Liver (tissue), 9 donors: ENCODE measurements around the gene SNX6. TPM values are rescaled to one million over a fixed set of nuclear protein-coding genes. Genes with fewer than 3 reads are reported as not detected.
"Not testable (repeated sequence)": the region's sequence is repeated elsewhere in the genome, so short reads cannot be mapped to it uniquely, and the experiment has no call there.

ENCODE experiments used
- DNase-seq: peaks from one replicate; pipeline ENCODE4 v3.0.0-alpha.2; 2017; ENCODE audit warnings: low spot score
- H3K27ac ChIP-seq, 2 donors: one replicate each; pipeline ENCODE4 v1.7.0; 2013; ENCODE audit warnings: inconsistent platforms in 2 of 2, low read length in 2 of 2, control low read depth in 1 of 2, low read depth in 1 of 2, mild to moderate bottlenecking in 1 of 2
- H3K27me3 ChIP-seq, 4 donors: one replicate each; pipeline versions ENCODE4 v1.6.1 to v1.7.0; 2013; ENCODE audit warnings: low read length in 3 of 4, inconsistent platforms in 1 of 4, mild to moderate bottlenecking in 1 of 4, moderate library complexity in 1 of 4; ENCODE audit not compliant: control insufficient read depth in 4 of 4, insufficient read depth in 4 of 4
- H3K36me3 ChIP-seq, 4 donors: one replicate each; pipeline versions ENCODE4 v1.6.1 to v1.7.0; 2013; ENCODE audit warnings: low read length in 3 of 4, mild to moderate bottlenecking in 3 of 4, low read depth in 1 of 4, moderate library complexity in 1 of 4; ENCODE audit not compliant: control insufficient read depth in 4 of 4, insufficient read depth in 3 of 4
- H3K4me1 ChIP-seq, 4 donors: one replicate each; pipeline versions ENCODE4 v1.6.1 to v1.7.0; 2013; ENCODE audit warnings: low read length in 3 of 4, mild to moderate bottlenecking in 3 of 4, moderate library complexity in 1 of 4; ENCODE audit not compliant: control insufficient read depth in 4 of 4, insufficient read depth in 4 of 4
- H3K4me3 ChIP-seq, 3 donors: one replicate each; pipeline versions ENCODE4 v1.6.1 to v1.7.0; 2013; ENCODE audit warnings: low read length in 3 of 3, control low read depth in 1 of 3, low read depth in 1 of 3, mild to moderate bottlenecking in 1 of 3
- H3K9ac ChIP-seq, 2 donors: one replicate each; pipeline ENCODE4 v1.7.0; 2013; ENCODE audit warnings: low read length in 2 of 2, mild to moderate bottlenecking in 2 of 2, moderate library complexity in 2 of 2, control low read depth in 1 of 2, low read depth in 1 of 2
- H3K9me3 ChIP-seq, 4 donors: one replicate each; pipeline versions ENCODE4 v1.6.1 to v1.7.0; 2013; ENCODE audit warnings: low read length in 3 of 4; ENCODE audit not compliant: control insufficient read depth in 4 of 4
- EGR1 ChIP-seq, 2 donors: IDR thresholded peaks; 2 replicates each; pipeline ENCODE4 v1.6.1; 2016 to 2018; ENCODE audit warnings: antibody characterized with exemption in 2 of 2, low read depth in 2 of 2
- FOXA1 ChIP-seq: IDR thresholded peaks from 2 replicates; pipeline ENCODE4 v1.6.1; 2016; ENCODE audit warnings: antibody characterized with exemption
- HNF4A ChIP-seq, 2 donors: conservative IDR thresholded peaks; 2 replicates each; pipeline ENCODE4 v1.6.1; 2016; ENCODE audit warnings: antibody characterized with exemption in 2 of 2, mild to moderate bottlenecking in 2 of 2
- HNF4G ChIP-seq: IDR thresholded peaks from 2 replicates; pipeline ENCODE4 v1.6.1; 2016; ENCODE audit warnings: antibody characterized with exemption
- RAD21 ChIP-seq, 2 donors: IDR thresholded peaks; 2 replicates each; pipeline ENCODE4 v1.6.1; 2016; ENCODE audit warnings: antibody characterized with exemption in 2 of 2, mild to moderate bottlenecking in 2 of 2
- RXRA ChIP-seq, 2 donors: IDR thresholded peaks; 2 replicates each; pipeline ENCODE4 v1.6.1; 2017 to 2018; ENCODE audit warnings: antibody characterized with exemption in 2 of 2, mild to moderate bottlenecking in 1 of 2
- SP1 ChIP-seq: IDR thresholded peaks from 2 replicates; pipeline ENCODE4 v1.6.1; 2018; ENCODE audit warnings: antibody characterized with exemption, mild to moderate bottlenecking
- TAF1 ChIP-seq: conservative IDR thresholded peaks from 2 replicates; pipeline ENCODE4 v1.6.1; 2016; ENCODE audit warnings: antibody characterized with exemption, mild to moderate bottlenecking
- YY1 ChIP-seq: IDR thresholded peaks from 2 replicates; pipeline ENCODE4 v1.6.1; 2016; ENCODE audit warnings: antibody characterized with exemption, mild to moderate bottlenecking
- WGBS: extraction: QIAGEN DNeasy Blood & Tissue Kit; methylation state at CpG from one replicate; pipeline ENCODE4 v1.1.7; 2013; 5-methylcytosine and 5-hydroxymethylcytosine counted together
- polyA plus RNA-seq, 2 donors: library from polyadenylated mRNA; stranded (reverse) in 1 of 2; unstranded in 1 of 2; fragments of 200-250 nt in 1 of 2; fragments of >200 nt in 1 of 2; fragmentation: Nextera tagmentation in 1 of 2; extraction: Ambion mirVana in 1 of 2; gene quantifications; one replicate each; pipeline versions ENCODE4 v1.2.1 to v1.2.3, GENCODE V29; 2013 to 2015
- total RNA-seq, 2 donors: library from RNA; depleted of rRNA; stranded (reverse); fragments of >200 nt; gene quantifications; one replicate each; pipeline ENCODE4 v1.2.3, GENCODE V29; 2014
- TF ChIP-seq, protein P1 (sequence below): IDR thresholded peaks from 2 replicates; pipeline ENCODE4 v1.6.1; 2016; ENCODE audit warnings: antibody characterized with exemption
- TF ChIP-seq, protein P2 (sequence below): fragments of 150-350 bp; IDR thresholded peaks from 2 replicates; pipeline ENCODE4 v1.5.1; 2017; ENCODE audit warnings: improper control_type of control experiment, low read depth, low read length; ENCODE audit not compliant: missing input control
- TF ChIP-seq, protein P3 (sequence below): IDR thresholded peaks from 2 replicates; pipeline ENCODE4 v1.6.1; 2016; ENCODE audit warnings: antibody characterized with exemption, mild to moderate bottlenecking
- donor health status: healthy.
- donor health status: healthy.
- donor health status: healthy.
- donor health status: healthy.
- donor health status: healthy.

SNX6 gene
- total and polyA plus RNA-seq, 4 donors: 23.5 to 62.2 (median 42.0) TPM

DNA sequence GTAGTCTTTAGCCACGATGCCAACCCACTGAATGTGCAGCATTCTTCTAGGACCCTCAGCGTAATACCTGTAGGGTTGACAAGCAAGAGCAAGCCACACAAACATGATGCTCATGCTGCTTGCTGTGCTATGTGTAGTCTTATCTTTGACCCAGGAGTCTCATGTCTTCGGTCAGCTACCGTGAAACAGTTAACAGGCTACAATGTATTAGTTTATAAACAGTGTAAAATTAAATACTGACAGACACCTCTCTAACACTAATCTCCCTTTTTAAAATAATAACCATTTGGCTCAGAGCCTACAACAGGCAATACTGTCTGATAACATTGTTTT lies 92.3 kb downstream of the SNX6 start (continued):
- no peak for TF ChIP-seq TAF1
- TF ChIP-seq YY1: no peak
- no peak for TF ChIP-seq RXRA (IDR thresholded peaks at IDR 0.05)

DNA sequence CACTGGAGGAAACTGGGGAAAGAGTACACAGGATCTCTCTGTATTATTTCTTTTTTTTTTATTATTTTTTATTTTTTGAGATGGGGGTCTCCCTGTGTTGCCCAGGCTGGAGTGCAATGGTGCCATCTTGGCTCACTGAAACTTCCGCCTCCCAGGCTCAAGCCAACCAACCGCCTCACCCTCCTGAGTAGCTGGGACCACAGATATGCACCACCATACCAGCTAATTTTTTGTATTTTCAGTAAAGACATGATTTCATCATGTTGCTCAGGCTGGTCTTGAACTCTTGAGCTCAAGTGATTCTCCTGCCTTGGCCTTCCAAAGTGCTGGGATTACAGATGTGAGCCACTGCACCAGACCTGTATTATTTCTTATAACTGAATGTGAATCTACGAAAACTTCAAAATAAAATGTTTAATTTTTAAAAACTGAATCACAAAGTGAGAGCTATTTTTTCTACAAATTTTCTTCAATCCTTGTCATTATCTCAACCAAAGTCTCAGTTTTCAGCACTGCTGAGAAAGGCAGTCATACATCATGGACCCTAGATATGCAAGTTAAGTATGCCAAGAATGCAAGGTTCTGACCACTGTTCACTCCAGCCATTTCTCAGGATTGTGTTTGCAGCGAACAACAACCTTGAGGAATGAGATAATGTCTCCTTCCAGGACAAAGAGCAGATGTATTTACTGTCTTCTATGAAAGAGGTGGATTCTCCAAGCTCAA lies 92.8 kb downstream of the SNX6 start:
- peaks cover 7 to 27% (median 15%) of the 10 kb centered on the region in 4 donors for H3K36me3 ChIP-seq
- no peak overlapping the region for H3K9ac ChIP-seq
- no peak overlapping the region for H3K4me3 ChIP-seq
- H3K27ac ChIP-seq: no peak overlapping the region
- no peaks in the 10 kb centered on the region for H3K27me3 ChIP-seq
- TF ChIP-seq HNF4G (no peak), SP1 (no peak), FOXA1 (no peak), EGR1 (IDR thresholded peaks at IDR 0.05; ENCODE audit: low read depth in 2 of 2) (no peak), YY1 (no peak), HNF4A (conservative IDR thresholded peaks at IDR 0.05) (no peak), RXRA (IDR thresholded peaks at IDR 0.05) (no peak), RAD21 (IDR thresholded peaks at IDR 0.05) (no peak)
- TF ChIP-seq, protein P1, sequence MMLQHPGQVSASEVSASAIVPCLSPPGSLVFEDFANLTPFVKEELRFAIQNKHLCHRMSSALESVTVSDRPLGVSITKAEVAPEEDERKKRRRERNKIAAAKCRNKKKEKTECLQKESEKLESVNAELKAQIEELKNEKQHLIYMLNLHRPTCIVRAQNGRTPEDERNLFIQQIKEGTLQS: no peak
- TF ChIP-seq, protein P2, sequence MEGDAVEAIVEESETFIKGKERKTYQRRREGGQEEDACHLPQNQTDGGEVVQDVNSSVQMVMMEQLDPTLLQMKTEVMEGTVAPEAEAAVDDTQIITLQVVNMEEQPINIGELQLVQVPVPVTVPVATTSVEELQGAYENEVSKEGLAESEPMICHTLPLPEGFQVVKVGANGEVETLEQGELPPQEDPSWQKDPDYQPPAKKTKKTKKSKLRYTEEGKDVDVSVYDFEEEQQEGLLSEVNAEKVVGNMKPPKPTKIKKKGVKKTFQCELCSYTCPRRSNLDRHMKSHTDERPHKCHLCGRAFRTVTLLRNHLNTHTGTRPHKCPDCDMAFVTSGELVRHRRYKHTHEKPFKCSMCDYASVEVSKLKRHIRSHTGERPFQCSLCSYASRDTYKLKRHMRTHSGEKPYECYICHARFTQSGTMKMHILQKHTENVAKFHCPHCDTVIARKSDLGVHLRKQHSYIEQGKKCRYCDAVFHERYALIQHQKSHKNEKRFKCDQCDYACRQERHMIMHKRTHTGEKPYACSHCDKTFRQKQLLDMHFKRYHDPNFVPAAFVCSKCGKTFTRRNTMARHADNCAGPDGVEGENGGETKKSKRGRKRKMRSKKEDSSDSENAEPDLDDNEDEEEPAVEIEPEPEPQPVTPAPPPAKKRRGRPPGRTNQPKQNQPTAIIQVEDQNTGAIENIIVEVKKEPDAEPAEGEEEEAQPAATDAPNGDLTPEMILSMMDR: no peak
- TF ChIP-seq, protein P3, sequence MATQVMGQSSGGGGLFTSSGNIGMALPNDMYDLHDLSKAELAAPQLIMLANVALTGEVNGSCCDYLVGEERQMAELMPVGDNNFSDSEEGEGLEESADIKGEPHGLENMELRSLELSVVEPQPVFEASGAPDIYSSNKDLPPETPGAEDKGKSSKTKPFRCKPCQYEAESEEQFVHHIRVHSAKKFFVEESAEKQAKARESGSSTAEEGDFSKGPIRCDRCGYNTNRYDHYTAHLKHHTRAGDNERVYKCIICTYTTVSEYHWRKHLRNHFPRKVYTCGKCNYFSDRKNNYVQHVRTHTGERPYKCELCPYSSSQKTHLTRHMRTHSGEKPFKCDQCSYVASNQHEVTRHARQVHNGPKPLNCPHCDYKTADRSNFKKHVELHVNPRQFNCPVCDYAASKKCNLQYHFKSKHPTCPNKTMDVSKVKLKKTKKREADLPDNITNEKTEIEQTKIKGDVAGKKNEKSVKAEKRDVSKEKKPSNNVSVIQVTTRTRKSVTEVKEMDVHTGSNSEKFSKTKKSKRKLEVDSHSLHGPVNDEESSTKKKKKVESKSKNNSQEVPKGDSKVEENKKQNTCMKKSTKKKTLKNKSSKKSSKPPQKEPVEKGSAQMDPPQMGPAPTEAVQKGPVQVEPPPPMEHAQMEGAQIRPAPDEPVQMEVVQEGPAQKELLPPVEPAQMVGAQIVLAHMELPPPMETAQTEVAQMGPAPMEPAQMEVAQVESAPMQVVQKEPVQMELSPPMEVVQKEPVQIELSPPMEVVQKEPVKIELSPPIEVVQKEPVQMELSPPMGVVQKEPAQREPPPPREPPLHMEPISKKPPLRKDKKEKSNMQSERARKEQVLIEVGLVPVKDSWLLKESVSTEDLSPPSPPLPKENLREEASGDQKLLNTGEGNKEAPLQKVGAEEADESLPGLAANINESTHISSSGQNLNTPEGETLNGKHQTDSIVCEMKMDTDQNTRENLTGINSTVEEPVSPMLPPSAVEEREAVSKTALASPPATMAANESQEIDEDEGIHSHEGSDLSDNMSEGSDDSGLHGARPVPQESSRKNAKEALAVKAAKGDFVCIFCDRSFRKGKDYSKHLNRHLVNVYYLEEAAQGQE: no peak
- peaks cover 4 to 18% (median 12%) of the 10 kb centered on the region in 4 donors for H3K4me1 ChIP-seq
- WGBS: 96% methylated on average over 4 of the region's 4 CpGs
- H3K9me3 ChIP-seq: no peaks in the 10 kb centered on the region
- no peak for DNase-seq

DNA sequence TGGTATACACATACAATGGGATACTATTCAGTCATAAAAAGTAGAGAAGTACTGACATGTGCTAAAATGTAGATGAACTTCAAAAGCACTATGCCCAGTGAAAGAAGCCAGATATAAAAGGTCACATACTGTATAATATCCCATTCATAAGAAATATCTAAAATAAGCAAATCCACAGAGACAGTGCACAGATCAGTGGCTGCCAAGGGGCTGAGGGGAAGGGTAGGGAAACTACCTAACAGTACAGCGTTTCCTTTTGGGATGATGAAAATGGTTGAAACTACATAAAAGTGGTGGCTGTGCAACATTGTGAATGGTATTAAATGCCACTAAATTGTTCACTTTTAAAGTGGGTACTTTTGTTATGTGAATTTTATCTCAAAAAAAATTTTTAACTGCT lies 102.4 kb downstream of the SNX6 start:
- DNase-seq: no peak
- Histone ChIP-seq H3K9ac (no peak overlapping the region), H3K9me3 (no peaks in the 10 kb centered on the region), H3K27me3 (no peaks in the 10 kb centered on the region), H3K4me3 (no peak overlapping the region), H3K36me3 (peaks cover 25 to 75% (median 55%) of the 10 kb centered on the region in 4 donors), H3K27ac (no peak overlapping the region), H3K4me1 (no peaks in the 10 kb centered on the region)
- 97% methylated on average over 1 of the region's 1 CpG for WGBS
- TF ChIP-seq, protein P2: no peak

DNA sequence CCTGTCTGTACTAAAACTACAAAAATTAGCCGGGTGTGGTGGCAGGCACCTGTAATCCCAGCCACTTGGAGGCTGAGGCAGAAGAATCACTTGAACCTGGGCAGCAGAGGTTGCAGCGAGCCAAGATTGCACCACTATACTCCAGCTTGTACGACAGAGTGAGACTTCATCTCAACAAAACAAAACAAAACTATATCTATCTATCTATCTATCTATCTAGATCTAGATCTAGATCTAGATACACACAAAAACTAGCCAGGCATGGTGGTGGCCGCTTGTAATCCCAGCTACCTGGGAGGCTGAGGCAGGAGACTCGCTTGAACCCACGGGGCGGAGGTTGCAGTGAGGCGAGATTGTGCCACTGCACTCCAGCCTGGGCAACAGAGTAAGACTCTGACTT lies 105.7 kb downstream of the SNX6 start:
- H3K36me3 ChIP-seq: peaks cover 25 to 73% (median 62%) of the 10 kb centered on the region in 4 donors
- not testable (repeated sequence) for H3K27ac ChIP-seq
- 98% methylated on average over 8 of the region's 8 CpGs for WGBS

More for the DNA sequence above, 105.7 kb downstream of the SNX6 start:
- H3K4me1 ChIP-seq, H3K9ac ChIP-seq, H3K4me3 ChIP-seq, H3K27me3 ChIP-seq, H3K9me3 ChIP-seq, DNase-seq: not testable (repeated sequence)
